ENCODE data around the gene PML. TPM values are rescaled to one million over a fixed set of nuclear protein-coding genes. Genes with fewer than 3 reads are reported as not detected.
A peak's percentile ranks its signal among the peaks of the same experiment; 100 is the strongest.
"Not testable (repeated sequence)": the region's sequence is repeated elsewhere in the genome, so short reads cannot be mapped to it uniquely, and the experiment has no call there.

Gene PML
- total and polyA plus RNA-seq, 9 of the 15 experiments (the other 6 are each of a cell fraction or from before 2014, with no cell fraction given) = 5.0 to 50.7 (median 10.1) TPM

DNA sequence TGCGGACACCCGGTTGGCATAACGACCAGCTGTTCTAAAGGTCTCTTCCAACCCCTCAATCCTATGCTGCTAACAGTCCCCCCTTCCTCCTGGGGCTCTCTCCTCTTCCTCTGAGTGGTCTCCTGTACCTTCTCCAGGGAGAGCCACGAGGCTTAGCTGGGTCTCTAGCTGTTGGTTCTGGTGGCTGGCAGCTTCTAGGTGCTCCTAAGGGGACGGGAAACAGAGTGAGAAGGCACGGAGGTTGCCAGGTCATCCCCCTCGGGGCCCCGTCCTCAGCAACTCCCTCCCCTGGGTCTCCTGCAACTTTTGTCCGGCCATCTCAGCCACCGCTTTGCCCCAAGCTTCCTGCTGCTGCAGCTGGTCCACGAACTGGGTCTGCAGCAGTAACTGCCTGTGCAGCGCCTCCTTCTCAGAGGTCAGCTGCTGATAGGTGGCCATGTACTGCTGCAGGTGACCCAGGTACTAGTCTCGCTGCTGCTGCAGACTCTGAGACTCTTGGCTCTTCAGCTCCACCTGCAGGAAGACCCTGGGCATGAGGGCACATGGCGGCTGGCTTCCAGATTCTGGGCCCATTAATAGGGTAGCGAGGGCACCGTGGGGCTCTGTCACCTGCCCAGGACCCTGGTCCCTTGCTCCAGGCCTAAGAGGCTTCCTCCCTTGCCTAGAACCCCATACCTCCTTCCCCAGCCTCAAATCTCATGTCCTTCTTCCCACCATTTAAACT, 78.3 kb downstream of the PML start:
- DNase-seq (ENCODE audit: extremely low read depth in 1 of 4, low spot score in 3 of 4); H3K9me3 ChIP-seq (replicated peaks; ENCODE audit: control insufficient read depth, insufficient read depth, low read depth, low read length); BruUV-seq (replicated peaks); H3K4me1 ChIP-seq (replicated peaks in 1 of 2; ENCODE audit: control insufficient read depth in 2 of 2, insufficient read depth in 2 of 2, low read length in 2 of 2); H3K79me2 ChIP-seq (ENCODE audit: control insufficient read depth, insufficient read depth, low read length); H3K36me3 ChIP-seq (ENCODE audit: control insufficient read depth, insufficient read depth, low read length); H3K4me2 ChIP-seq (ENCODE audit: insufficient read depth, low read length); H3K27me3 ChIP-seq (ENCODE audit: control insufficient read depth in 2 of 2, insufficient read depth in 2 of 2, low read length in 2 of 2); H3K9me1 ChIP-seq (ENCODE audit: control insufficient read depth, insufficient read depth, low read length); H3K27ac ChIP-seq (ENCODE audit: extremely low read depth, low read depth, low read length); H3K9ac ChIP-seq (ENCODE audit: insufficient read depth in 1 of 2, low read depth in 2 of 2, low read length in 2 of 2); FAIRE-seq; CTCF ChIA-PET (ENCODE audit: low intra/inter-chr PET ratio); H3K4me3 ChIP-seq; H4K20me1 ChIP-seq (replicated peaks; ENCODE audit: control insufficient read depth, insufficient read depth, low read length); ATAC-seq; intact Hi-C loops (cut with micrococcal nuclease); POLR2A ChIA-PET; H2AFZ ChIP-seq (ENCODE audit: low read depth, low read length): not testable (repeated sequence)
- TF ChIP-seq, protein P1, sequence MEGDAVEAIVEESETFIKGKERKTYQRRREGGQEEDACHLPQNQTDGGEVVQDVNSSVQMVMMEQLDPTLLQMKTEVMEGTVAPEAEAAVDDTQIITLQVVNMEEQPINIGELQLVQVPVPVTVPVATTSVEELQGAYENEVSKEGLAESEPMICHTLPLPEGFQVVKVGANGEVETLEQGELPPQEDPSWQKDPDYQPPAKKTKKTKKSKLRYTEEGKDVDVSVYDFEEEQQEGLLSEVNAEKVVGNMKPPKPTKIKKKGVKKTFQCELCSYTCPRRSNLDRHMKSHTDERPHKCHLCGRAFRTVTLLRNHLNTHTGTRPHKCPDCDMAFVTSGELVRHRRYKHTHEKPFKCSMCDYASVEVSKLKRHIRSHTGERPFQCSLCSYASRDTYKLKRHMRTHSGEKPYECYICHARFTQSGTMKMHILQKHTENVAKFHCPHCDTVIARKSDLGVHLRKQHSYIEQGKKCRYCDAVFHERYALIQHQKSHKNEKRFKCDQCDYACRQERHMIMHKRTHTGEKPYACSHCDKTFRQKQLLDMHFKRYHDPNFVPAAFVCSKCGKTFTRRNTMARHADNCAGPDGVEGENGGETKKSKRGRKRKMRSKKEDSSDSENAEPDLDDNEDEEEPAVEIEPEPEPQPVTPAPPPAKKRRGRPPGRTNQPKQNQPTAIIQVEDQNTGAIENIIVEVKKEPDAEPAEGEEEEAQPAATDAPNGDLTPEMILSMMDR (IDR thresholded peaks at IDR 0.05 in 2 of 3, conservative IDR thresholded peaks at IDR 0.05 in 1 of 3; ENCODE audit: insufficient read depth in 2 of 3, low read depth in 1 of 3, low read length in 3 of 3) = peak in 2 of 3 experiments; percentile 5 to 27; a peak in 2 of 6 replicates
- in situ Hi-C loops (cut with MboI) = loop anchor here (5.0 to 25.0 kb wide), 2 partner anchors 1410 to 1715 kb away; partner anchors contain the start of gene GOLGA6B
- WGBS (ENCODE audit: insufficient coverage, low coverage, missing lambda C conversion rate) = 2% methylated on average over 4 of the region's 16 CpGs

DNA sequence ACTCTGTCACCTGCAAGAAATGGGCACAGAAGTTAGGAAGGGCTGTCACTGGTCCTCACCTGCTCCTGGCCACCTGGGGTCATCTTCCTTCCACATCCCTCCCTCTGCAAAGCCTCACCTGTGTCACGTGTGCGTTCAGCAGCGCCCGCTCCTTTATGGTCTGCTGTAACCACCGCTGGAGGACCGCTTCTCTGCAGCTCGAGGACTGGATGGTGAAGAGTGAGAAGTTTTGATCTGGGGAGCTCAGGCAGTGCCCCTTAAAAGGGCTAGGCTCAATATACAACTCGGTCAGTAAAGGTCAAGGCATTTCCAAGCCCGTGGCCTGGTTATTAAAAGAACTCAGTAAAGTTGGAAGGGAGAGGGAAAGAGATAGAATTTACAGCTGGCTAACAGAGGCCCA, 81.3 kb downstream of the PML start:
- H3K4me3 ChIP-seq; H3K9me1 ChIP-seq (ENCODE audit: control insufficient read depth, insufficient read depth, low read length); H3K27ac ChIP-seq (ENCODE audit: extremely low read depth, low read depth, low read length); DNase-seq (ENCODE audit: extremely low read depth in 1 of 4, low spot score in 3 of 4); H3K27me3 ChIP-seq (ENCODE audit: control insufficient read depth in 2 of 2, insufficient read depth in 2 of 2, low read length in 2 of 2); H3K4me1 ChIP-seq (replicated peaks in 1 of 2; ENCODE audit: control insufficient read depth in 2 of 2, insufficient read depth in 2 of 2, low read length in 2 of 2); H3K36me3 ChIP-seq (ENCODE audit: control insufficient read depth, insufficient read depth, low read length); POLR2A ChIA-PET; H2AFZ ChIP-seq (ENCODE audit: low read depth, low read length); FAIRE-seq; H3K9me3 ChIP-seq (replicated peaks; ENCODE audit: control insufficient read depth, insufficient read depth, low read depth, low read length); H3K79me2 ChIP-seq (ENCODE audit: control insufficient read depth, insufficient read depth, low read length); CTCF ChIA-PET (ENCODE audit: low intra/inter-chr PET ratio); ATAC-seq; H3K9ac ChIP-seq (ENCODE audit: insufficient read depth in 1 of 2, low read depth in 2 of 2, low read length in 2 of 2); BruUV-seq (replicated peaks); intact Hi-C loops (cut with micrococcal nuclease); H3K4me2 ChIP-seq (ENCODE audit: insufficient read depth, low read length); H4K20me1 ChIP-seq (replicated peaks; ENCODE audit: control insufficient read depth, insufficient read depth, low read length): not testable (repeated sequence)
- in situ Hi-C loops (cut with MboI) = loop anchor here (25.0 kb wide), 2 partner anchors 1288 to 1763 kb away; partner anchors contain the start of genes ADPGK and CELF6
- WGBS (ENCODE audit: insufficient coverage, low coverage, missing lambda C conversion rate) = 0% methylated on average over 7 of the region's 9 CpGs

DNA sequence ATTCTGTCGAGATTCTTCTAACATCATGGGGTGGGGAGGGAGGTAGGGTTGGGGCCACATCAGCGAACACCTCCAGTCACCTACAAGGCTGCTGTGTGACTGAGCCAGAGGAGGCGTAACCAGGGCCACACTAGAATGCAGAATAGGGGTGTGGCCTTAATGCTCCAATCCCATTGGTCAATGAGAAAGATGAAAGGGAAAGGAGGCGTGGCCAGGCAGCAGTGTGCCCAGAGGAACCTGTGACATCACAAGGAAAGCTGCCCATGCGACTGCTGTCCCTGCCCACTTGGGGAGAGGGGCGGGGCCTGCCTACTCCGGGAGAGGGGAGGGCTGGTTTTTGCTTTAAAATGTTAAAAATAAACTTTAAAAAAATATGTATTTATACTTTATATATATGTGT, 87.9 kb downstream of the PML start, which contains the start of gene GOLGA6A:
Gene GOLGA6A, minus strand, starts transcription at position 101 of the 400 bp plus-strand sequence. Its CDS starts 41 bp downstream, at position 60.
- BruUV-seq (replicated peaks); DNase-seq (ENCODE audit: extremely low read depth in 1 of 4, low spot score in 3 of 4); FAIRE-seq; H3K27ac ChIP-seq (ENCODE audit: extremely low read depth, low read depth, low read length); H3K4me3 ChIP-seq; ATAC-seq; CTCF ChIA-PET (ENCODE audit: low intra/inter-chr PET ratio); H3K79me2 ChIP-seq (ENCODE audit: control insufficient read depth, insufficient read depth, low read length); intact Hi-C loops (cut with micrococcal nuclease); H3K9me1 ChIP-seq (ENCODE audit: control insufficient read depth, insufficient read depth, low read length); H3K4me2 ChIP-seq (ENCODE audit: insufficient read depth, low read length); H3K27me3 ChIP-seq (ENCODE audit: control insufficient read depth in 2 of 2, insufficient read depth in 2 of 2, low read length in 2 of 2); H4K20me1 ChIP-seq (replicated peaks; ENCODE audit: control insufficient read depth, insufficient read depth, low read length); H3K9me3 ChIP-seq (replicated peaks; ENCODE audit: control insufficient read depth, insufficient read depth, low read depth, low read length); H3K4me1 ChIP-seq (replicated peaks in 1 of 2; ENCODE audit: control insufficient read depth in 2 of 2, insufficient read depth in 2 of 2, low read length in 2 of 2); POLR2A ChIA-PET; H3K9ac ChIP-seq (ENCODE audit: insufficient read depth in 1 of 2, low read depth in 2 of 2, low read length in 2 of 2); H3K36me3 ChIP-seq (ENCODE audit: control insufficient read depth, insufficient read depth, low read length); H2AFZ ChIP-seq (ENCODE audit: low read depth, low read length): not testable (repeated sequence)
- WGBS (ENCODE audit: insufficient coverage, low coverage, missing lambda C conversion rate) = no CpG with 5 or more reads among the region's 7 CpGs
- in situ Hi-C loops (cut with MboI) = loop anchor here (10.0 to 25.0 kb wide), 3 partner anchors 1152 to 1770 kb away; partner anchors contain the start of genes ADPGK and CELF6

Data from K562 (cell line).